ENCODE data around the gene FSCN2.

Gene FSCN2

DNA sequence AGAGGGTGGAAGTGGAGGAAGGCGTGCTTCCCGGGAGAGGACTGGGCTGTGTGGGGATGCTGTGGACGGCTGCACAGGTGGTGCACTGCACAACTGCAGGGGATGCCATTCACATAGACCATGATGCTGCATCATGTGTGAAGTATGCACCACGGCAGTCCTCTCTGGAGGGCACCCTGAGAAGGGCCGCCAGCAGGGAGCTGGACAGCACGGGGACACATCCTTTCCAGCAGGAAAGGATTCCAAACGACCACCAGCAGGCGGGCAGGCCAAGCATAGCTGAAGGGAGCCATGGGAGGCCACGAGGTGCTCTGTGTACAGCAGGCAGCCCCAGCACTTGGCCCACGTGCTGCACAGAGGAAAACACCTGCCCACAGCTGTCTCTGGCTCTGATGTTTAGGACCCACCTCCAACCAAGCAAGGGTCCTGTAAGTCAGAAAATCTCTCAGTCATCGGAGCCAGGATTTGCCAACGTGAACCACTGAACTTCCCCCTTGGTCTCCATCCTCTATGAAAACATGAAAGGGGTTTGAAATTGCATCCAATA is 25.6 kb upstream of the FSCN2 start:
- TF ChIP-seq, protein P1, sequence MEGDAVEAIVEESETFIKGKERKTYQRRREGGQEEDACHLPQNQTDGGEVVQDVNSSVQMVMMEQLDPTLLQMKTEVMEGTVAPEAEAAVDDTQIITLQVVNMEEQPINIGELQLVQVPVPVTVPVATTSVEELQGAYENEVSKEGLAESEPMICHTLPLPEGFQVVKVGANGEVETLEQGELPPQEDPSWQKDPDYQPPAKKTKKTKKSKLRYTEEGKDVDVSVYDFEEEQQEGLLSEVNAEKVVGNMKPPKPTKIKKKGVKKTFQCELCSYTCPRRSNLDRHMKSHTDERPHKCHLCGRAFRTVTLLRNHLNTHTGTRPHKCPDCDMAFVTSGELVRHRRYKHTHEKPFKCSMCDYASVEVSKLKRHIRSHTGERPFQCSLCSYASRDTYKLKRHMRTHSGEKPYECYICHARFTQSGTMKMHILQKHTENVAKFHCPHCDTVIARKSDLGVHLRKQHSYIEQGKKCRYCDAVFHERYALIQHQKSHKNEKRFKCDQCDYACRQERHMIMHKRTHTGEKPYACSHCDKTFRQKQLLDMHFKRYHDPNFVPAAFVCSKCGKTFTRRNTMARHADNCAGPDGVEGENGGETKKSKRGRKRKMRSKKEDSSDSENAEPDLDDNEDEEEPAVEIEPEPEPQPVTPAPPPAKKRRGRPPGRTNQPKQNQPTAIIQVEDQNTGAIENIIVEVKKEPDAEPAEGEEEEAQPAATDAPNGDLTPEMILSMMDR (conservative IDR thresholded peaks at IDR 0.05), result no peak
- no peak for TF ChIP-seq ZFX (IDR thresholded peaks at IDR 0.05)
- H3K27ac ChIP-seq, result no peak overlapping the region

DNA sequence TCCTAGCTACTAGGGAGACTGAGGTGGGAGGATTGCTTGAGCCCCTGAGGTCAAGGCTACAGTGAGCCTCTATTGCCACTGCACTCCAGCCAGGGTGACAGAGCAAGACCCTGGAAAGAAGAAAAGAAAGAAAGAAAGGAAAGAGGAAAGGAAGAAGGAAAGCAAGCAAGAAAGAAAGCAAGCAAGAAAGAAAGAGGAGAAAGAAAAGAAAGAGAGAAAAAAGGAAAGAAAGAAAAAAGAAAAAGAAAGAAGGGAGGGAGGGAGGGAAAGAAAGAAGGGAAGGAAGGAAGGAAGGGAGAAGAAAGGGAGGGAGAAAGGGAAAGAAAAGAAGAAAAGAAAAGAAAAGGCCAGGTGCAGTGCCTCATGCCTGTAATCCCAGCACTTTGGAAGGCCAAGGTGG is 24.6 kb upstream of the FSCN2 start:
- no peak overlapping the region for H3K27ac ChIP-seq
- no peak for TF ChIP-seq ZFX (IDR thresholded peaks at IDR 0.05)
- TF ChIP-seq, protein P1 (conservative IDR thresholded peaks at IDR 0.05), result no peak

DNA sequence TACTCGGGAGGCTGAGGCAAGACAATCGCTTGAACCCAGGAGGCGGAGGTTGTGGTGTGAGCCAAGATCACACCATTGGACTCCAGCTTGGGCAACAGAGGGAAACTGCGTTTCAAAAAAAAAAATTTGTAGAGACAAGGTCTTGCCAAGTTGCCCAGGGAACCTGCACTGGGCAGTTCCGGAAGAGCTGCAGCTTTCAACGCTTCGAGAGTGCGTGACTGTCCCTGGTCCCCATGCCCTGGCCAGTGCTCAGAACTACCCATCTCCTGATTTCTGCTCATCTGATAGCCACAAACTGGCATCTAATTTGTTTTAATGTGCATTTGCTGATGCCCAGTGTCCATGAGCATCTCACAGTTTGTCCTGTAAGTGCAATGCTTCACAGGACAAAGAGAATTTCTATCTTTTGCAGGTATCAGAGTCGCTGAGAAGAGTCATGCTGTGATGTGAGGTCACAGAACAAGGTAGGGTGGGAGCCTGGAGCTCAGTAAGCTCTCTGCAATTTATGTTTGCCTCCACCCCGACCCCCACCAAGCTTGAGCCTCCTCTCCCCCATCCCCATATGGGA is 19.5 kb upstream of the FSCN2 start:
- TF ChIP-seq, protein P1 (conservative IDR thresholded peaks at IDR 0.05), result no peak
- no peak for TF ChIP-seq ZFX (IDR thresholded peaks at IDR 0.05)
- no peak overlapping the region for H3K27ac ChIP-seq

DNA sequence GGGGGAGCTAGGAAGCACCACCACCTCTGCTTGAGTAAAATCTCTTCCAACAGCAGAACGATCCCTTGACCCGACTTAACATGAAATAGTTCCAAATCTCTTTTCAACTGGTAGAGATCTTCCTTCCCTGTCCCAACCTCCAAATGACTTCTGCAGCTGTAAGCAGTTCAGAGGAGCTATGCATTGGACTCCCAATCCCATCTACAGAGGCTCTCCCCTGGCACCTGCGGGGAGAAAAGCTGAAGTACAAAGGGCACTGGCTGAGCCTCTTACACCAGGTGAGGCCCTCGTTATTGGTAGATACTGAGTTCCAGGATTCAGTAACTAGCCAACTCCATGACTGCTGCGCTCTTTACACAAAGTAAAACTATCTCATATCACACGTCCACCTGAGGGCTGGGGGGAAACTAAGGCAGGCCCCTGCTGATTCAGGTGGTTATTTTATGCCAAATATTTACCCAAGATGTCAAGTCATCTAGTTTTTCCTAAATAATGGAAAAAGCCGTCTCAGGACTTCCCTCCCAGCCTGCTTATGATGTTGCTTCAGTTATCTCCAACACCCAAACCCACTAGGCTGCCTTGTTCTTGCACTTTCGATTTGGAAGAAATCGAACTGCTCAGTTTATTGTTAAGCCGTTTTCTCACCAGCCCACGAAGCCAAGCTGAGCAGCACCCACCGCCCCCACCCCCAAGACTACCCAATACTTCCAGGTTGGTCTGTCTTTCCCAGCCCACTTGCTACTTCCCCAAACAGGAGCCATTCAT is 18.8 kb upstream of the FSCN2 start:
- 0 out of 2 replicates have a peak overlapping the region, but pooled peaks have one; percentile 2 for H3K27ac ChIP-seq
- TF ChIP-seq, protein P1 (conservative IDR thresholded peaks at IDR 0.05), result no peak
- TF ChIP-seq ZFX (IDR thresholded peaks at IDR 0.05), result no peak

DNA sequence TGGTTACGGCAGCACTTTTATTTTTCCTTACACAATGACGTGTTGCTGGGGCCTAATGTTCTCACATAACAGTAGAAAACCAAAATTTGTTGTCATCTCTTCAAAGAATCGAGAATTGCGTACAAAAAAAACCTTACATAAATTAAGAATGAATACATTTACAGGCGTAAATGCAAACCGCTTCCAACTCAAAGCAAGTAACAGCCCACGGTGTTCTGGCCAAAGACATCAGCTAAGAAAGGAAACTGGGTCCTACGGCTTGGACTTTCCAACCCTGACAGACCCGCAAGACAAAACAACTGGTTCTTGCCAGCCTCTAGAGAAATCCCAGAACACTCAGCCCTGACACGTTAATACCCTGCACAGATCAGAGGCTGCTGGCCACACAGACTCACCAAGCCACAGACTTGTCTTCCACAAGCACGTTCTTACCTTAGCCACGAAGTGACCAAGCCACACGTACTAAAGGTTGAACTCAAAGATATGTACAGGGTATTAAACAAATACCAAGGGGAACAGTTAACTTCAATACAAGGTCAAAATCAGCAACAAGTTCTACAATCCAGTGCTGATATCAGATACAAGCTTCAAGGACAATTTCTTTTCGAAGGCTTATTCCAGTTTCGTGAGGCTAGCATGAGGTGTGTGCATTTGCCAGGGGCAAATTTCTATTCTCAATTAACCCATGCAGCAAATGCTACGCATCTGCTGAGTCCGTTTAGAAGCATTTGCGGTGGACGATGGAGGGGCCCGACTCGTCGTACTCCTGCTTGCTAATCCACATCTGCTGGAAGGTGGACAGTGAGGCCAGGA is 18.0 kb upstream of the FSCN2 start:
- TF ChIP-seq, protein P1 (conservative IDR thresholded peaks at IDR 0.05), result no peak
- TF ChIP-seq ZFX (IDR thresholded peaks at IDR 0.05), result no peak
- no peak overlapping the region; the same call in 1 of the 2 replicates for H3K27ac ChIP-seq

DNA sequence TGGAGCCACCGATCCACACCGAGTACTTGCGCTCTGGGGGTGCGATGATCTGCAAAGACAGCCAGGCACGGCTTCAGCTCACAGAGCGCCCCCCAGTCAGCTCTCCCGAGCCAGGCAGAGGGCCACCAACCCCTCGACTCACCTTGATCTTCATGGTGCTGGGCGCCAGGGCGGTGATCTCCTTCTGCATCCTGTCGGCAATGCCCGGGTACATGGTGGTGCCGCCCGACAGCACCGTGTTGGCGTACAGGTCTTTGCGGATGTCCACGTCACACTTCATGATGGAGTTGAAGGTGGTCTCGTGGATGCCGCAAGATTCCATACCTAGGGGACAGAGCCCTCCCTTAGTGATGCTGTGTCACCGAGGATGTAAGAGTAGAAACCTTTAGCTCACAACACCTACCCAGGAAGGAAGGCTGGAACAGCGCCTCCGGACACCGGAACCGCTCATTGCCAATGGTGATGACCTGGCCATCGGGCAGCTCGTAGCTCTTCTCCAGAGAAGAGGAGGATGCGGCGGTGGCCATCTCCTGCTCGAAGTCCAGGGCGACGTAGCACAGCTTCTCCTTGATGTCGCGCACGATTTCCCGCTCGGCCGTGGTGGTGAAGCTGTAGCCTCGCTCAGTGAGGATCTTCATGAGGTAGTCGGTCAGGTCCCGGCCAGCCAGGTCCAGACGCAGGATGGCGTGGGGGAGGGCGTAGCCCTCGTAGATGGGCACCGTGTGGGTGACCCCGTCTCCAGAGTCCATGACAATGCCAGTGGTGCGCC is 17.2 kb upstream of the FSCN2 start:
- H3K27ac ChIP-seq, result peak overlapping the region; percentile 94
- TF ChIP-seq, protein P1 (conservative IDR thresholded peaks at IDR 0.05), result no peak
- TF ChIP-seq ZFX (IDR thresholded peaks at IDR 0.05), result no peak
